HG03565 (cell line): ENCODE data around the gene SMURF1.

Experiments used
- ATAC-seq: cut with Tn5 transposase; IDR thresholded peaks from one replicate; pipeline ENCODE4 v1.9.1; 2021; ENCODE audit warnings: mild to moderate bottlenecking, moderate library complexity; ENCODE audit not compliant: unreplicated experiment

The SMURF1 gene

GRCh38 chr7:98993024-98993897, 150.6 kb downstream of the SMURF1 start:
- no peak for ATAC-seq

- ATAC-seq: no peak
Measured at GRCh38 chr7:98992076-98992475, 151.8 kb downstream of the SMURF1 start.

GRCh38 chr7:98991141-98991540, 152.8 kb downstream of the SMURF1 start:
- ATAC-seq: no peak

- no peak for ATAC-seq
Measured at GRCh38 chr7:98990356-98990755, 153.6 kb downstream of the SMURF1 start.

- ATAC-seq: no peak
Measured at GRCh38 chr7:98988641-98989040, 155.3 kb downstream of the SMURF1 start.

- no peak for ATAC-seq
Measured at GRCh38 chr7:98985945-98986344, 158.0 kb downstream of the SMURF1 start.

- ATAC-seq: no peak
Measured at GRCh38 chr7:98985406-98985805, 158.5 kb downstream of the SMURF1 start.

GRCh38 chr7:98984126-98984525, 159.8 kb downstream of the SMURF1 start:
- no peak for ATAC-seq

GRCh38 chr7:98982686-98983085, 161.2 kb downstream of the SMURF1 start:
- no peak for ATAC-seq

- no peak for ATAC-seq
Measured at GRCh38 chr7:98981701-98982100, 162.2 kb downstream of the SMURF1 start.

GRCh38 chr7:98978672-98979071, 165.2 kb downstream of the SMURF1 start:
- ATAC-seq: no peak
